OCI-LY3 (cell line): Measurements from ENCODE around the gene RNF144B.

Experiments used
- CTCF ChIP-seq: fragments of 200-600, 300-600 bp; sonication (generic); IDR thresholded peaks from 2 replicates; pipeline ENCODE4 v1.5.1; 2014; ENCODE audit warnings: antibody characterized with exemption, low read length, low read depth
- EZH2phosphoT487 ChIP-seq: fragments of 200-600 bp; shearing (Covaris generic); IDR thresholded peaks from 2 replicates; pipeline ENCODE4 v1.6.1; 2018; ENCODE audit warnings: antibody characterized with exemption, mixed run types, low read depth

- TF ChIP-seq CTCF, result no peak
- no peak for TF ChIP-seq EZH2phosphoT487
Measured at GRCh38 chr6:18477301-18477941, 90.3 kb downstream of the RNF144B start.
